Activated T-cell treated with anti-CD3 and anti-CD28 coated beads, Interleukin-2, amount 50 U/mL, for 4 hours (primary cell): Measurements from ENCODE around the gene LYAR. TPM values are rescaled to one million over a fixed set of nuclear protein-coding genes. Genes with fewer than 3 reads are reported as not detected.

Experiments
- ATAC-seq, 2 donors: fragments of 200-7000 bp; cut with Tn5 transposase; one replicate each; pipeline ENCODE4 v1.10.0; 2021
- DNase-seq: peaks from one replicate; pipeline ENCODE4 v3.0.0-alpha.2; 2020
- H3K27me3 Mint-ChIP-seq: one replicate; pipeline ENCODE4 v1.8.0; 2021; ENCODE audit warnings: low read depth, mixed read lengths
- H3K36me3 Mint-ChIP-seq: one replicate; pipeline ENCODE4 v1.8.0; 2022; ENCODE audit warnings: mixed read lengths; ENCODE audit not compliant: insufficient read depth
- H3K4me1 Mint-ChIP-seq: one replicate; pipeline ENCODE4 v1.8.0; 2021; ENCODE audit warnings: low read depth, mixed read lengths
- H3K4me3 Mint-ChIP-seq: one replicate; pipeline ENCODE4 v1.8.0; 2021; ENCODE audit warnings: mild to moderate bottlenecking, moderate library complexity, mixed read lengths
- H3K9me3 Mint-ChIP-seq: one replicate; pipeline ENCODE4 v1.8.0; 2021; ENCODE audit warnings: mixed read lengths
- total RNA-seq, 3 donors: library from RNA; stranded (reverse); gene quantifications; one replicate each; pipeline ENCODE4 v1.2.1, GENCODE V29; 2021

The LYAR gene
- total RNA-seq, 3 donors from 2014 or later = 114 to 129 (median 118) TPM

- peaks cover under 1% of the 10 kb centered on the region for H3K9me3 Mint-ChIP-seq
- H3K4me1 Mint-ChIP-seq = peaks cover 5% of the 10 kb centered on the region
- ATAC-seq (no peak), DNase-seq (no peak)
- peaks cover 58% of the 10 kb centered on the region for H3K27me3 Mint-ChIP-seq
- H3K4me3 Mint-ChIP-seq = no peak overlapping the region
- H3K36me3 Mint-ChIP-seq = peaks cover under 1% of the 10 kb centered on the region
These were observed 62.2 kb downstream of the LYAR start for GRCh38 chr4:4227510-4228355.

- no peaks in the 10 kb centered on the region for H3K36me3 Mint-ChIP-seq
- no peaks in the 10 kb centered on the region for H3K9me3 Mint-ChIP-seq
- no peak within 1 kb of the TSS for H3K4me3 Mint-ChIP-seq
- H3K4me1 Mint-ChIP-seq = peaks cover 5% of the 10 kb centered on the region
- DNase-seq (no peak), ATAC-seq (no peak)
- peaks cover 64% of the 10 kb centered on the region for H3K27me3 Mint-ChIP-seq
These were observed 63.1 kb downstream of the LYAR start, which contains the start of gene OTOP1 for GRCh38 chr4:4226606-4227438. OTOP1 (minus strand) TSS chr4:4226929; CDS start chr4:4226864, 65 bp downstream.

GRCh38 chr4:4225915-4226605, 63.9 kb downstream of the LYAR start:
- H3K4me3 Mint-ChIP-seq = no peak overlapping the region
- peaks cover 68% of the 10 kb centered on the region for H3K27me3 Mint-ChIP-seq
- H3K9me3 Mint-ChIP-seq = no peaks in the 10 kb centered on the region
- ATAC-seq = no peak
- peaks cover 5% of the 10 kb centered on the region for H3K4me1 Mint-ChIP-seq
- no peak for DNase-seq
- no peaks in the 10 kb centered on the region for H3K36me3 Mint-ChIP-seq

Other genes with a start within 250 kb of the LYAR start
- not detected for gene OTOP1, start 63.2 kb downstream of the LYAR start, total RNA-seq
- gene TMEM128, start 41.9 kb downstream of the LYAR start, total RNA-seq = 10 to 100 TPM; 17.4 to 29.9 (median 28.8) TPM
- 1 to 10 TPM; 4.5 to 6.9 (median 6.2) TPM for gene ZBTB49, start 97 bp upstream of the LYAR start, total RNA-seq
- 1 to 10 TPM; 1.2 to 3.5 (median 1.9) TPM for gene NSG1, start 96.9 kb upstream of the LYAR start, total RNA-seq